Pancreas (tissue), 10 donors: ENCODE data around the gene DPM2. TPM values are rescaled to one million over a fixed set of nuclear protein-coding genes. Genes with fewer than 3 reads are reported as not detected.
A peak's percentile ranks its signal among the peaks of the same experiment; 100 is the strongest.

Experiments
- ATAC-seq, 4 donors: fragments of 200-7000 bp; cut with Tn5 transposase; one replicate each; pipeline versions ENCODE4 v1.8.0 to v1.9.1; 2020; ENCODE audit warnings: mild to moderate bottlenecking in 4 of 4, moderate library complexity in 4 of 4
- DNase-seq, 6 donors: peaks; one replicate each; pipeline ENCODE4 v3.0.0-alpha.2; 2020
- FAIRE-seq: peaks from 2 replicates; lab custom pipeline; 2012; peaks lifted over from hg19 to GRCh38; lab: Jason Lieb, UNC
- H3K27ac ChIP-seq, 4 donors: fragments of 200-600 bp; sonication (generic); 1 replicate in 3 of 4; 2 replicates in 1 of 4; pipeline versions ENCODE4 v1.5.0 to v1.8.0; 2020
- H3K27me3 ChIP-seq, 4 donors: fragments of 200-600 bp; one replicate each; pipeline ENCODE4 v1.8.0; 2021
- H3K36me3 ChIP-seq, 3 donors: fragments of 200-600 bp; sonication (generic) in 1 of 3; one replicate each; pipeline versions ENCODE4 v1.5.0 to v1.8.0; 2020 to 2021
- H3K4me1 ChIP-seq, 3 donors: fragments of 200-600 bp; one replicate each; pipeline ENCODE4 v1.8.0; 2021
- H3K4me3 ChIP-seq, 4 donors: fragments of 200-600 bp; sonication (generic) in 2 of 4; one replicate each; pipeline versions ENCODE4 v1.5.0 to v1.8.0; 2020 to 2021
- H3K9me3 ChIP-seq, 4 donors: fragments of 200-600 bp; one replicate each; pipeline ENCODE4 v1.8.0; 2021
- WGBS, 2 donors: extraction: QIAGEN DNeasy Blood & Tissue Kit; methylation state at CpG; one replicate each; pipeline ENCODE4 v1.1.7; 2013; 5-methylcytosine and 5-hydroxymethylcytosine counted together
- intact Hi-C, 3 donors: fragments of 100-400 bp; cut with DNase I; formaldehyde crosslinking; loops; one replicate each; pipeline versions ENCODE4 v1.11.1 to v1.14.2; 2022
- polyA plus RNA-seq, 2 donors: library from polyadenylated mRNA; stranded (reverse); fragments of 200-250 nt; gene quantifications; one replicate each; pipeline ENCODE4 v1.2.3, GENCODE V29; 2013
- total RNA-seq, 6 donors: library from RNA; stranded (reverse); fragmentation: NEBNext Ultra II Directional in 4 of 6; extraction: Animal tissue kit (Norgen Biotek cat#: 25700) in 4 of 6; gene quantifications; one replicate each; pipeline versions ENCODE4 v1.2.1 to v1.2.4, GENCODE V29; 2021 to 2023
- TF ChIP-seq, protein P1 (sequence below), 4 donors: fragments of 200-600 bp; sonication (generic) in 3 of 4; IDR thresholded peaks; one replicate each; pipeline versions ENCODE4 v1.5.0 to v1.8.0; 2021; ENCODE audit warnings: antibody characterized with exemption in 4 of 4
- donor health status: healthy with polysubstance abuse.
- donor health status: DM: no; HTN: no; CAD: no; lungs with moderate emphysema.
- donor health status: DM: no; HTN: no; CAD: no.
- donor health status: control.
- donor health status: control.
- donor health status: Bipolar disorder and iron deficiency.
- donor health status: DM: yes; HTN: yes; CAD: no.
- donor health status: DM: no; HTN: no; CAD: no.
- donor health status: DM: no; HTN: no; CAD: no.
- donor health status: DM: yes; HTN: yes; CAD: no.

Gene DPM2
- total and polyA plus RNA-seq, 8 donors: 19.6 to 56.8 (median 27.8) TPM

DNA sequence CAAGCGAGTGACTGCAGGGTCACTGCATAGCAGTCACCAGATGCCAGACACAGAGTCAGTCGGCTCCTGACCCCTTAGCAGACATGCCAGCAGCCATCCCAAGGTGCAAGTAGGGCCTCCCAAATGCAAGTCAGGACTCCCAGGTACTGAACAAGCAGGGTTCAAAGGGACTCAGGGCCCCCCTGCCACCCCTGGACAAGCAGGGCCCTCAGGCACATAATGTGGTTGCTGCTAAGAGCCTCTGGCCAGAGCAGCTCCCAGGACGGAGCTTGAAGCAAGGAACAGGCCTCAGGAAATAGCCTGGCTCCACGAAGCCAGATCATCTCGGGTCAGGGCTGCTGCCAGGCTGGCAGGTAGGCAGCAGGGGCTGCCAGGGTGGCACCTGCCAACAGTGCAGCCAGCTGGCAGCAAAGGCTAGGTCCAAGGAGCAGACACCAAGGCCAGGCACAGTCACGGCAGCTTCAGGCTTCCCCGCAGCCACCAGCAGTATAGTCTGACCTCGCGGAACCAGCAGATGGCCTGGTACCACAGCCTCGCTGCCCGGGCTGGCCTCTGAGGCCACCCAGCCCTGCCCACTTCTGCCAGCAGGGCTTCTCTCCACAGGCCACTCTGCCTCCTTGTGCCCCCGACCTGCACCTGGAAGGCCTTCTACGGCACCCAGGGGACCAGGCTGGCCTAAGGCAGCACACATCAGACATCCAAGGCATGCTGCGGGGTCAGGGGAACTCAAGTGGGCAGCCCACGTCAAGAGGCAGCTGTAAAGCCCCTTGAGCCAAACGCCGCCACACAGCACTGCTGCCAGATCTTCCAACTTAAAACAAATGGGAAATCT lies 35.7 kb upstream of the DPM2 start:
- H3K9me3 ChIP-seq: no peaks in the 10 kb centered on the region
- no peaks in the 10 kb centered on the region for H3K36me3 ChIP-seq
- no peak for FAIRE-seq
- H3K4me1 ChIP-seq: peaks cover 64 to 79% (median 78%) of the 10 kb centered on the region in 3 donors
- DNase-seq: peak; percentile 81 to 97 (median 94)
- TF ChIP-seq, protein P1, sequence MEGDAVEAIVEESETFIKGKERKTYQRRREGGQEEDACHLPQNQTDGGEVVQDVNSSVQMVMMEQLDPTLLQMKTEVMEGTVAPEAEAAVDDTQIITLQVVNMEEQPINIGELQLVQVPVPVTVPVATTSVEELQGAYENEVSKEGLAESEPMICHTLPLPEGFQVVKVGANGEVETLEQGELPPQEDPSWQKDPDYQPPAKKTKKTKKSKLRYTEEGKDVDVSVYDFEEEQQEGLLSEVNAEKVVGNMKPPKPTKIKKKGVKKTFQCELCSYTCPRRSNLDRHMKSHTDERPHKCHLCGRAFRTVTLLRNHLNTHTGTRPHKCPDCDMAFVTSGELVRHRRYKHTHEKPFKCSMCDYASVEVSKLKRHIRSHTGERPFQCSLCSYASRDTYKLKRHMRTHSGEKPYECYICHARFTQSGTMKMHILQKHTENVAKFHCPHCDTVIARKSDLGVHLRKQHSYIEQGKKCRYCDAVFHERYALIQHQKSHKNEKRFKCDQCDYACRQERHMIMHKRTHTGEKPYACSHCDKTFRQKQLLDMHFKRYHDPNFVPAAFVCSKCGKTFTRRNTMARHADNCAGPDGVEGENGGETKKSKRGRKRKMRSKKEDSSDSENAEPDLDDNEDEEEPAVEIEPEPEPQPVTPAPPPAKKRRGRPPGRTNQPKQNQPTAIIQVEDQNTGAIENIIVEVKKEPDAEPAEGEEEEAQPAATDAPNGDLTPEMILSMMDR (IDR thresholded peaks at IDR 0.05): peak in 1 of 4 donors; percentile 18
- intact Hi-C loops: no loop called here
- WGBS, 2 donors: 17 to 20% methylated on average over 17 of the region's 17 CpGs
- H3K27me3 ChIP-seq: no peaks in the 10 kb centered on the region
- peak; percentile 74 to 81 (median 77) for ATAC-seq
- peak overlapping the region; percentile 73 to 82 (median 78) for H3K27ac ChIP-seq
- no peak overlapping the region for H3K4me3 ChIP-seq

DNA sequence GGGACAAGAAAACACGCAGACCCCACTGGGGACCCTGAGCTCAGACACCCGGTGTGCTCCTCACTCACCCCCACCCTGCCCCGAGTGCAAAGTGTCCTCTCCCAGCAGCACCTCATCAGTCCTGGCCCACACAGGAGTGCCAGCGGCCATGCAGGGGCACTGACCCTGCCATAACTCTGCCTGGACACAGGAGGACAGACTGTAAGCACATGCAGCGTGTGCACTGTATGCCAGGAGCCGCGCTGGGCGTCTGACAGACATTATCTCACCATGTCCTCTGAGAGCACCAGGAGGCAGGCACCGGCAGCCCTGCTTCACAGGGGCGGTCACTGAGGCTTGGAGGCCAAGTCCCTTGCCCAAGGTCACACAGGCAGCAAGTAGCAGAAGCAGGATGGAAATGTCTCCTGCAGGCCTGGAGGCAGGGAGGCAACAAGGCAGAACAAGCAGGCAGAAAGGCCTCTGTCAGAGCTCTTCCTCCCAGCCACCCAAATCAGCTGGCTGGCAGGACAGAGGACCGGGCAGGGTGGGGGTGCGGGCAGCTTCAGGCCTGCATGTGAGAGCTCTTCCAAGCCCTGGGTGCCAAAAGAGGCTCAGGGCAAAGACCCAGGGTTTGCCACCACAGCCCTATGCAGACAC lies 34.7 kb upstream of the DPM2 start:
- FAIRE-seq (no peak), ATAC-seq (no peak), DNase-seq (peak in 4 of 6 donors; percentile 42 to 84 (median 56))
- Histone ChIP-seq H3K4me1 (peaks cover 66 to 78% (median 77%) of the 10 kb centered on the region in 3 donors), H3K4me3 (peak overlapping the region in 1 of 4 donors; percentile 5), H3K9me3 (no peaks in the 10 kb centered on the region), H3K27me3 (no peaks in the 10 kb centered on the region), H3K36me3 (no peaks in the 10 kb centered on the region), H3K27ac (peak overlapping the region; percentile 73 to 82 (median 78))
- TF ChIP-seq, protein P1 (IDR thresholded peaks at IDR 0.05): no peak
- intact Hi-C loops: no loop called here
- WGBS, 2 donors: 23% methylated on average over 12 of the region's 12 CpGs

DNA sequence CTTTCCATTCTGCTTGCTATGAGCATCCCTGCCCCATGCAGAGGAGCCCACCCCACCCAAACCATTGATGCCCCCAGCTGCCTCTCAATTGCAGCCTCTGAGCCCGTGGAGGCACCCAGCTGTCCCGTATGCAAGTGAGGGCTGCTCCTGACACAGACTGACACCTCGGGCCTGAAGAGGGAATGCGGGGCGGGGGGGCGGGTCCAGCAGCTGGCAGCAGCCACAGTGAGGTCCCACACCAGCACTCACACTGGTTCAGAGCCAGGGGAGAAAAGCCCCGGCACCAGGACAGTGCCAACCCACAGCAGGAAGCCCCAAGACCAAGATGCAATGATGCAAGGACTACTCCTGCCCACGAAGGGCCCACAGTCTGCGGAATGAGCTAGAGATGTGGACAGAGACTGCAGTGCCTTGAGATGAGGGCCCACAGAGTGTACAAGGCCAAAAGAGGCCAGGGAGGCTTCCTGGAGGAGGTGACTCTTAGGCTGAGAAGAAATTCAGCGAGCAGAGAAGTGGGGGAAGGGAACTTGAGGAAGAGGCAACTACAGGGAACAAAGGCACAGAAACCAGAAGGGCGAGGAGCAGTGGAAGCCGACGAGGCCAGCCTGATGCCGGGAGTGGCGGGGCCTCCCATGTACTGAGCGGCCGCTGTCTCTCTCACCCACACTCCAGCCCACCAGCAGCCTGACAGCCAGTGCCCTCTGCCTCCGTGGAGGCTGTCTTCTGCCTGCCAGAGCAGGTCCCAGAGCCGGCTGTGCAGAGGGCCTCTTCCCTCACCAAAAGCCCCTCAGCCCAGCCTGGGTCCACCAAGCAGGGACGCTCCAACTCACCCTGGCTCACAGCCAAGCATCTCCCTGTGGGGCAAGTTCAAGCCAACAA lies 33.9 kb upstream of the DPM2 start:
- Histone ChIP-seq H3K36me3 (no peaks in the 10 kb centered on the region), H3K27me3 (no peaks in the 10 kb centered on the region), H3K4me3 (no peak overlapping the region), H3K9me3 (no peaks in the 10 kb centered on the region), H3K27ac (peak overlapping the region in 1 of 4 donors; percentile 80), H3K4me1 (peaks cover 68 to 77% (median 77%) of the 10 kb centered on the region in 3 donors)
- 46 to 49% methylated on average over 20 of the region's 20 CpGs for WGBS, 2 donors
- DNase-seq: peak in 3 of 6 donors; percentile 52 to 71 (median 55)
- intact Hi-C loops: no loop called here
- FAIRE-seq: no peak
- no peak for ATAC-seq
- TF ChIP-seq, protein P1 (IDR thresholded peaks at IDR 0.05): no peak

DNA sequence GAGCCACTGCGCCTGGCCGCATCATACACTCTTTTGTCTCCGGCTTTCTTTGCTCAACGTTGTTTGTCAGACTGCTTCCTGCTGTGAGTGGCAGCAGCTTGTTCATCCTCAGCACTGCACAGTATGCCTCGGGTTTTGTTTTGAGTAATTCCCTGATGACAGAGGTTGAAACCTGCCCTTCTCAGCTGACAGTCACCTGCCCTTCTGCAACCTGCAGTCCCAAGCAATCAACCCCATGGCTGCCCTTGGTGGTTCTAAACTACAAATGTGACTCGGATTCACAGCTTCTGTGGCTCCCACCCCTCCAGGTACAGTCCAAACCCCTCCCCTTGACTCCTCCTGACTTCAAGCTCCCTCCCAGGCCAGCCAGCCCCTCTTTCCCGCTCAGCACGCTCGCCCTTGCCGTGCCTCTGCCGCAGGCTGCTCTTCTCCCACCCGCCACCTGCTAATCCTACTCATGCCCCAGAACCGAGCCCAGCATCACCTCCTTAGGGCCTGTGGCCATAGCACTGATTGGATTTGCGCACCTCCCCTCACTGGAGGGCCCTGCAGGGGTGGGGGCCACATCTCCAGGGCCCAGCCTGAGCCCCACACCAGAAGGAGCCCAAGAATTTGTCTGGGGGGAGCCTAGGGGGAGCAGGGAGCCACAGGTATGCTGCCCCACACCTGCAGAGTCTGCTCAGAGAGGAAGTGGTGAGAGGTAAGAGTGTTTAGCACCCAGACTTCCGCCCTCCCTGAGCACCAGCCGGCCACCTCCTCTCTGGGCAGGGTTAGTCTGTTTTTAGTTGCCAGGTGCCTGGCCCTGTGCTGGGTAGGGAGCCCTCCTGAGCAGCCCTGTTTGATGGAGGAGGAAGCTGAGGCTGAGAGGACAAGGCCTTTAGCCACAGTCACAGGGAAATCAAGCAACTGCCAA lies 33.0 kb upstream of the DPM2 start:
- DNase-seq: peak in 1 of 6 donors; percentile 49
- Histone ChIP-seq H3K27ac (no peak overlapping the region), H3K27me3 (no peaks in the 10 kb centered on the region), H3K4me1 (peaks cover 68 to 77% (median 77%) of the 10 kb centered on the region in 3 donors), H3K4me3 (no peak overlapping the region), H3K9me3 (no peaks in the 10 kb centered on the region), H3K36me3 (no peaks in the 10 kb centered on the region)
- TF ChIP-seq, protein P1 (IDR thresholded peaks at IDR 0.05): no peak
- ATAC-seq: no peak
- 73 to 74% methylated on average over 16 of the region's 16 CpGs for WGBS, 2 donors
- FAIRE-seq: no peak
- intact Hi-C loops: no loop called here
